BJ (cell line): ENCODE data around the gene NADK2. TPM values are rescaled to one million over a fixed set of nuclear protein-coding genes. Genes with fewer than 3 reads are reported as not detected.

ENCODE experiments used
- CTCF ChIA-PET: fragments of 350-600 bp; formaldehyde crosslinking; extraction: SDS; loops from one replicate; lab custom pipeline; 2021; ENCODE audit warnings: antibody characterized with exemption, inconsistent platforms; lab: Yijun Ruan, JAX
- POLR2A ChIA-PET: fragments of 300-600 bp; sonication (Branson Sonifier 250); formaldehyde crosslinking; extraction: SDS; loops from one replicate; lab custom pipeline; 2021; ENCODE audit warnings: antibody characterized with exemption; lab: Charles Lee
- DNase-seq: peaks from one replicate; pipeline ENCODE4 v3.0.0-alpha.2; 2011; ENCODE audit warnings: low read depth
- H3K27me3 ChIP-seq: 2 replicates; pipeline ENCODE4 v1.6.0; 2011; ENCODE audit warnings: low read length; ENCODE audit not compliant: control insufficient read depth, insufficient read depth
- H3K36me3 ChIP-seq: 2 replicates; pipeline ENCODE4 v1.5.1; 2011; ENCODE audit warnings: low read length; ENCODE audit not compliant: control insufficient read depth, insufficient read depth
- H3K4me3 ChIP-seq: 2 replicates; pipeline ENCODE4 v1.5.1; 2011; ENCODE audit warnings: low read depth, mild to moderate bottlenecking, control low read depth, low read length
- CTCF ChIP-seq: IDR thresholded peaks from 2 replicates; pipeline ENCODE4 v1.5.1; 2011; ENCODE audit warnings: low read depth, mild to moderate bottlenecking, control low read depth, inconsistent platforms, low read length, moderate library complexity; ENCODE audit not compliant: insufficient read depth
- polyA plus RNA-seq: library from polyadenylated mRNA; depleted of rRNA; stranded (reverse); fragments of >200 nt; gene quantifications from 2 replicates; pipeline ENCODE4 v1.2.3, GENCODE V29; 2011

Gene NADK2
- polyA plus RNA-seq, 1 experiment, result 7.2 TPM

GRCh38 chr5:36264202-36264760 is 22.6 kb upstream of the NADK2 start:
- Histone ChIP-seq H3K36me3 (no peaks in the 10 kb centered on the region), H3K27me3 (no peaks in the 10 kb centered on the region), H3K4me3 (no peak overlapping the region)
- ChIA-PET POLR2A (no interaction called here), CTCF (interaction anchor here (0.6 to 9.7 kb wide), 18 partner anchors 8 to 432 kb away, joined by 3 to 94 read pairs (median 6); partner anchors contain the start of genes NADK2 and RANBP3L)
- DNase-seq, result no peak
- TF ChIP-seq CTCF, result no peak

- Histone ChIP-seq H3K27me3 (no peaks in the 10 kb centered on the region), H3K36me3 (no peaks in the 10 kb centered on the region), H3K4me3 (no peak overlapping the region)
- ChIA-PET CTCF (interaction anchor here (8.3 to 9.7 kb wide), 2 partner anchors 43 to 139 kb away, joined by 87 to 94 read pairs; partner anchors contain the start of gene RANBP3L), POLR2A (no interaction called here)
- TF ChIP-seq CTCF, result no peak
- no peak for DNase-seq
Observed at GRCh38 chr5:36261186-36261585, 19.5 kb upstream of the NADK2 start.

- ChIA-PET POLR2A (no interaction called here), CTCF (interaction anchor here (0.6 kb wide), 1 partner anchor 267 kb away, joined by 3 read pairs; no protein-coding TSS in a partner anchor)
- DNase-seq, result no peak
Observed at GRCh38 chr5:36253575-36253974, 11.8 kb upstream of the NADK2 start.

GRCh38 chr5:36252722-36253365 is 11.1 kb upstream of the NADK2 start:
- POLR2A ChIA-PET, result no interaction called here
- CTCF ChIA-PET, result interaction anchor here (0.5 to 3.2 kb wide), 4 partner anchors 11 to 431 kb away, joined by 3 to 15 read pairs (median 3); partner anchors contain the start of gene NADK2

More at GRCh38 chr5:36253575-36253974, 11.8 kb upstream of the NADK2 start:
- H3K27me3 ChIP-seq, result no peaks in the 10 kb centered on the region
- no peaks in the 10 kb centered on the region for H3K36me3 ChIP-seq
- H3K4me3 ChIP-seq, result no peak overlapping the region
- TF ChIP-seq CTCF, result no peak

More at GRCh38 chr5:36252722-36253365, 11.1 kb upstream of the NADK2 start:
- Histone ChIP-seq H3K36me3 (no peaks in the 10 kb centered on the region), H3K27me3 (no peaks in the 10 kb centered on the region), H3K4me3 (no peak overlapping the region)
- no peak for TF ChIP-seq CTCF
- no peak for DNase-seq
